ENCODE measurements around the gene LRRC26. TPM values are rescaled to one million over a fixed set of nuclear protein-coding genes. Genes with fewer than 3 reads are reported as not detected.

LRRC26 gene, protein sequence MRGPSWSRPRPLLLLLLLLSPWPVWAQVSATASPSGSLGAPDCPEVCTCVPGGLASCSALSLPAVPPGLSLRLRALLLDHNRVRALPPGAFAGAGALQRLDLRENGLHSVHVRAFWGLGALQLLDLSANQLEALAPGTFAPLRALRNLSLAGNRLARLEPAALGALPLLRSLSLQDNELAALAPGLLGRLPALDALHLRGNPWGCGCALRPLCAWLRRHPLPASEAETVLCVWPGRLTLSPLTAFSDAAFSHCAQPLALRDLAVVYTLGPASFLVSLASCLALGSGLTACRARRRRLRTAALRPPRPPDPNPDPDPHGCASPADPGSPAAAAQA
- total RNA-seq, result not detected in 2 replicates

DNA sequence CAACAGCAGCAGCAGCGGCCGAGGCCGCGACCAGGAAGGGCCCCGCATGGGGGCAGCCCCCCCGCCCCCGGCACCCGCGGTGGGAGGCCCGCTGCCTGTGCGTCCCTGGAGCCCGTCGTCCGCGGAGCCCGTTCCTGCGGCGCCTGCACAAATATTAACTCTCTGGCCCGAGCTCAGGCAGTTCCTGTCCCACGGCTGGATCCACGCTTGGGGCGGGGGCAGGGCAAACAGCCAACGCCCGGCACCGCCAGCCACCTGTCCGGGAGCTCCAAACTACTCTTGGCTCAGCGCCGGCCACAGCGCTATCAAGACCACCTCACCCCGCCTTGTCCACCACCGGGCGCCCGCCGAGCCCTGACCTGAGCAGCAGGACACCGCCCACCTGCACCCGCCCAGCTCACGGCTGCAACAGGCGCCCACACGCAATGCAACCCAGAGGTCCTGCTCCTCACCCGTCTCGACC lies at the start of gene LRRC26:
Gene LRRC26 (minus strand): TSS at position 156 of the 463 bp plus-strand sequence. CDS start 108 bp downstream, at position 48.

GRCh38 chr9:137205126-137206069 lies 35.5 kb upstream of the LRRC26 start, which contains the start of the genes NDOR1 and TMEM203:
TSS of gene NDOR1 (plus strand) at chr9:137205700. CDS start at chr9:137205778, 78 bp downstream.
TSS of gene TMEM203 (minus strand) at chr9:137205648. CDS start at chr9:137205414, 234 bp downstream.

GRCh38 chr9:137200311-137201204 lies 30.7 kb upstream of the LRRC26 start, which contains the start of gene TPRN:
TSS of gene TPRN (minus strand) at chr9:137200741. CDS start at chr9:137200711, 30 bp downstream.

GRCh38 chr9:137188490-137189296 lies 18.8 kb upstream of the LRRC26 start, which contains the start of the genes ANAPC2 and SSNA1:
TSS of gene ANAPC2 (minus strand) at chr9:137188560. CDS start at chr9:137188532, 28 bp downstream.
TSS of gene SSNA1 (plus strand) at chr9:137188676. CDS start at chr9:137188727, 51 bp downstream.

GRCh38 chr9:137138722-137139467 lies 31.0 kb downstream of the LRRC26 start, which contains the start of gene GRIN1:
TSS of gene GRIN1 (plus strand) at chr9:137139154. CDS start at chr9:137139487, 333 bp downstream.

Small RNA genes lying within 50 kb of the gene (small RNA-seq; reads per million reads assigned to genes)
- gene MIR3621, result not detected

Other genes with a start within 250 kb of the LRRC26 start
- 133 and 152 TPM in 2 replicates for gene FBXW5, start 225.3 kb downstream of the LRRC26 start, total RNA-seq
- gene C8G, start 224.8 kb downstream of the LRRC26 start, total RNA-seq, result 1.1 TPM in 1 of 2 replicates, not detected in the other
- 0.24 TPM in 1 of 2 replicates, not detected in the other for gene LCN12, start 217.8 kb downstream of the LRRC26 start, total RNA-seq
- 16.9 and 20.2 TPM in 2 replicates for gene PTGDS, start 192.5 kb downstream of the LRRC26 start, total RNA-seq
- 2.4 and 3.5 TPM in 2 replicates for gene LCNL1, start 187.1 kb downstream of the LRRC26 start, total RNA-seq
- gene PAXX, start 177.6 kb downstream of the LRRC26 start, total RNA-seq, result 7.3 and 8.5 TPM in 2 replicates
- gene CLIC3, start 173.5 kb downstream of the LRRC26 start, total RNA-seq, result 0.32 and 2.4 TPM in 2 replicates
- gene ABCA2, start 141.8 kb downstream of the LRRC26 start, total RNA-seq, result 11.9 and 15.1 TPM in 2 replicates
- gene FUT7, start 138.0 kb downstream of the LRRC26 start, total RNA-seq, result not detected in 2 replicates
- gene NPDC1, start 123.9 kb downstream of the LRRC26 start, total RNA-seq, result 4.7 and 6.9 TPM in 2 replicates
- not detected in 2 replicates for gene ENTPD2, start 116.0 kb downstream of the LRRC26 start, total RNA-seq
- 1.6 and 1.8 TPM in 2 replicates for gene SAPCD2, start 99.5 kb downstream of the LRRC26 start, total RNA-seq
- gene UAP1L1, start 92.5 kb downstream of the LRRC26 start, total RNA-seq, result 32.5 and 40.4 TPM in 2 replicates
- gene MAN1B1, start 83.1 kb downstream of the LRRC26 start, total RNA-seq, result 81.1 and 82.9 TPM in 2 replicates
- 68.4 and 81.5 TPM in 2 replicates for gene DPP7, start 55.3 kb downstream of the LRRC26 start, total RNA-seq
- gene GRIN1, start 30.9 kb downstream of the LRRC26 start, total RNA-seq, result 0.12 TPM in 1 of 2 replicates, not detected in the other
- gene TMEM210, start 2.0 kb upstream of the LRRC26 start, total RNA-seq, result not detected in 2 replicates
- 23.5 and 23.8 TPM in 2 replicates for gene ANAPC2, start 18.5 kb upstream of the LRRC26 start, total RNA-seq
- 46.1 and 55.9 TPM in 2 replicates for gene SSNA1, start 18.6 kb upstream of the LRRC26 start, total RNA-seq
- gene TPRN, start 30.7 kb upstream of the LRRC26 start, total RNA-seq, result 8.9 and 9.4 TPM in 2 replicates
- gene TMEM203, start 35.6 kb upstream of the LRRC26 start, total RNA-seq, result 32.1 and 32.4 TPM in 2 replicates
- gene NDOR1, start 35.6 kb upstream of the LRRC26 start, total RNA-seq, result 5.1 and 6.8 TPM in 2 replicates
- 0.16 and 0.85 TPM in 2 replicates for gene RNF208, start 52.2 kb upstream of the LRRC26 start, total RNA-seq
- 0.32 and 0.73 TPM in 2 replicates for gene CYSRT1, start 55.1 kb upstream of the LRRC26 start, total RNA-seq
- 0.16 TPM in 1 of 2 replicates, not detected in the other for gene RNF224, start 57.5 kb upstream of the LRRC26 start, total RNA-seq
- gene SLC34A3, start 60.9 kb upstream of the LRRC26 start, total RNA-seq, result under 0.01 TPM in 1 of 2 replicates, not detected in the other
- gene TUBB4B, start 71.2 kb upstream of the LRRC26 start, total RNA-seq, result 123 and 132 TPM in 2 replicates
- not detected in 2 replicates for gene STPG3, start 81.2 kb upstream of the LRRC26 start, total RNA-seq
- 56.8 and 59.1 TPM in 2 replicates for gene NELFB, start 85.3 kb upstream of the LRRC26 start, total RNA-seq
- gene TOR4A, start 107.7 kb upstream of the LRRC26 start, total RNA-seq, result 4.9 and 6.8 TPM in 2 replicates
- not detected in 2 replicates for gene NRARP, start 132.2 kb upstream of the LRRC26 start, total RNA-seq

All from hair follicle dermal papilla cell (primary cell).